ENCODE measurements around the gene ZMIZ1.

Gene ZMIZ1

DNA sequence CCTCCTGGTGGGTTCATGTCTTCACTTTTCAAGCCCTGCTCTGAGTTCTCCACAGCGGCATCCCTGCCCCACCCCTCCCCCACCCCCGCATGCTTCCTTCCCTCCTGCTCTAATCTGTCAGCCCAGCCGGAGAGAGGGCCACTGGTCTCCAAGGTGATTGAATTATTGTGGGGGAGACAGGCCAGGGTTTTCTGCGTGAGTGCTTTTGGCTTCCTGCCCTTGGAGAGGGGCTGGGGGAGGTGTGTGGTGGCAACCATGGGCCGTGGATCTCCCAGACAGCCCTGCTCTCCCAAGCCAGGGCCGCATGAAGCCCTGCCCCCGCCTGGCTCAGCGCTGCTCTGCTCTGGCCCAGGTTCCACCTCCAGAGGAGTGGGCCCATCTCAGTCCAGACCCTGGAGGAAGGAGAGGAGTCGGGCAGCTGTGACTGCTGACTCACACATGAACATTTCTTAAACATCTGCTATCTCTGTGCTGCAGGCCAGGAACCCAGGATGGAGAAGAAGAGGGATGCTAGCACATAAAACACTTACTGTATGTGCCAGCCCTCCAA lies 109.9 kb downstream of the ZMIZ1 start:
- no peak for DNase-seq

DNA sequence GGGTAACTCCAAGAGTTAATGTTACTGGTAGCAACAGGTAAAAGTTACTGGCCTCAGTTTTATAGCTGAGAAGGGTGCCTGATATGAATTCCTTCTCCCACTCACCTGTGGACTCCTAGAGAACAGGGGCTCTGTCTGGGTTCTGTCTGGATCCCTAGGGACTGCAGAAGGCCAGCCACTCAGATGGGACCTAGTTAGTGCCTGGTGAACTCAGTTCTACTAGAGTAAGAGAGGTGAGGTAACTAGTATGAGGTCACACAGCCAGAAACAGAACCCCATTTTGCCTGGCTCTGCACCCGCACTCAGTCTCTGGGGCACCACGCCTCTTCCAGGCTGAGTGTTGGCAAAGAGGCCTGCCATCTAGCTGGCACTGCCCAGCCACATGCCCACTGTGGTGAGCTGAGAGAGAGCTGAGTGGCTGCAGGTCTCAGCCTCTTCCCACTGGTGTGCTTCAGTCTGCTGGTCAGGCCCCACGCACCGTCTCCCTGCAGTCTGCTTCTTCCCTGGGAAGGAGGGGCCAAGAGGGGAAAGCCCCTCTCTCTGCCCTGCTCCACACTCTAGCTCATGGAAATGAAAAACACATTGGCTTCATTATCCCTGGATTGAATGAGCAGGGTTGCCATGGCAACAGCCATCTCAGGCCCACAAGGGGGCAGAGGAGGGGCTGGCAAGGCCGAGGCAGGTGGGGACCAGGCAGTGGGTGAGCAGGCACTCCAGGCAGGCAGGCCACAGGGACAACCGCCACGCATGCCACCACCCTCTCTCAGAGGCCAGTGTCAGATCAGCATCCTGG lies 110.6 kb downstream of the ZMIZ1 start:
- no peak for DNase-seq

DNA sequence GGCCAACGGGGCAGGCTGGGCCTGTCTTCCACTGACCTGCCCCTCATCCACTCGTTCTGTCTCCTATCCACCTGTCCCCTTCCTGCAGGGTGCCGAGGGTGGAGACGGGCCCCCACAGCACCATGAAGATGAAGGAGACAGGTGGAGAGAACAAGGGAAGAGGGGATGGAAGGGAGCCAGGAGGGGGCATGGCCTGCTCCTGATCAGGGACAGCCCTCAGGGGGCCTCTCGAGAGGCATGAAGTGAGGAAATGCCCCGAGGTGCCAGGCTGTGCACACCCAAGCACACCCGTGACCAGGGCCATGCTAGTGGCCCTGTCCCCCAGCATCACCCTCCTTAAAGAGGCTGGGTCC lies 111.2 kb downstream of the ZMIZ1 start:
- no peak for DNase-seq

- DNase-seq = peak; percentile 18
Measured at GRCh38 chr10:79180414-79181221, 111.9 kb downstream of the ZMIZ1 start.

DNA sequence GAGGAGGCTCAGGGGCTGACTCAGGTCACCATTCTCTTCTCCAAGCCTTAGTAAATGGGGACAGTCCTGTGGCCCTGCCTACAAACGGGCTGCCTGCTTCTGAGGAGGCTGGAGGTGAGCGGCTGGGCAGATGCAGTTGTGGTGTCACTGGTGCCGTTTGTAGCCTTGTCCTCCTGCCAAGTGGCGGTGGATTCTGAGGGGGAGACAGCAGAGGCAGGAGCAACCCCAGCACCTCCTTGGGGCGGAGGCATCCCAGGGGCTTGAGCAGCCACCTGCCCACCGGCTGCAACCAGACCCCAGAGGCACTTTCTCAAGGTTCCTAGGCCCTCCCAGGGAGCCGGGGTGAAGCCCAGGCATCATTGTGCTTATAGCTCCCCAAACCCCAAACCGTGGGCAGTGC lies 112.5 kb downstream of the ZMIZ1 start:
- DNase-seq = no peak

GRCh38 chr10:79181698-79182521 lies 113.1 kb downstream of the ZMIZ1 start:
- no peak for DNase-seq

GRCh38 chr10:79182781-79183467 lies 114.2 kb downstream of the ZMIZ1 start:
- no peak for DNase-seq

DNA sequence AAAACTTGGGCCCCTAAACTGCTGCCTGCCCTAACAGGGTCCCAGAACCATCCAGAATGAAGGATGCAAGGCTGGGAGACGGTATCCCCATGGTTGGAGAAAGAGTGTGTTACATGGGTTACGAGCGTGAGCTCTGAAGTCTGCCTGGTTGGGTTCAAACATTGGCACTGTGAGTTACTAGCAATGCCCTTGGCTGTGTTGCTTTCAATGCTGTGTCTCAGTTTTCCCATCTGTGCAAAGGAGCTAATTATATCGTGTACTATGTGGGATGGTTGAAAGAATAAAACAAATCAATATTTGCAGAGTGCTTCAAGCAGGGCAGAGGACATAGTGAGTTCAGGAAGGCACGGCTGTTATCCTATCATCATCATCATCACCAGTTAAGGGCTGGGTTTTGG lies 114.7 kb downstream of the ZMIZ1 start:
- DNase-seq = no peak

DNA sequence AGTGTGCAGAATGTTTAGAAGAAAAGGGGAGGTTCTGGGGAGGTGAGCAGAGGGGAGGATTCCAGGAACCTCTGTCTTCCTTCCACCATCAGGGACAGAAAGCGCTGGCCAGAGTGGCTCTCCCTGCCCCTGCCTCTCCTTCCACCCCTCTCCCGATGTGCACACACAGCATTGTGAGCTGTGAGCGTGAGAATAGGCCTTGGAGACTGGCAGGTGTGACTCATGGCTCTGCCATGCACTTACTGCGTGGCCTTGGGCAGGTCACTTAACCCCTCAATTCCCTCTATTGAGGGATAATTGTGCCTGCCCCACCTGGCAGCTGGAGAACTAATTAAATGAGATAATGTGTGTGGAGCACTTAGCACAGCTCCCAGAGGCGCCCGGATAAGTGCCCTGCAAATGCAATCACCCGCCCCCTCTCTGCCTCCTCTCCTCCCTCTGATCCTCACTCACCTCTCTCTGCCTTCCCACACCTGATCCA lies 115.4 kb downstream of the ZMIZ1 start:
- DNase-seq = no peak

DNA sequence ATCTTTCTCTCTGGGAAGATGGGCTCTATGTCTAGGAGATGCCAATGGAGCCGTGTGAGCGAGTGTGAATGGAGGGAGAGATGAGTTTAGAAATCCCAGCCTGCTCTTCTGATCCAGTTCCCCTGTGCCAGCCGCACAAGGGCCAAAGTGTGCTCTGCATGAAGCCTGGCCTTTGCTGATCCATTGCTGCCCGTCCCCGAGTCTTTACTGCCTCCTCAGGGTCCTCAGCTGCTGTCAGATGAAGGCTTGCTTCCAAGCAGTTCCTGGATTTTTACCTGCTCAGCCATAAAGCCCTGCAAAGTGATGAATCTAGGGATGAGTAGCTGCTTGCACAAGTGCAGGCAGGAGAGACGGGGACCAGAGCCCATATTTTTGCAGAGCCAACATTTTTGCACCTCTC lies 115.9 kb downstream of the ZMIZ1 start:
- no peak for DNase-seq

DNA sequence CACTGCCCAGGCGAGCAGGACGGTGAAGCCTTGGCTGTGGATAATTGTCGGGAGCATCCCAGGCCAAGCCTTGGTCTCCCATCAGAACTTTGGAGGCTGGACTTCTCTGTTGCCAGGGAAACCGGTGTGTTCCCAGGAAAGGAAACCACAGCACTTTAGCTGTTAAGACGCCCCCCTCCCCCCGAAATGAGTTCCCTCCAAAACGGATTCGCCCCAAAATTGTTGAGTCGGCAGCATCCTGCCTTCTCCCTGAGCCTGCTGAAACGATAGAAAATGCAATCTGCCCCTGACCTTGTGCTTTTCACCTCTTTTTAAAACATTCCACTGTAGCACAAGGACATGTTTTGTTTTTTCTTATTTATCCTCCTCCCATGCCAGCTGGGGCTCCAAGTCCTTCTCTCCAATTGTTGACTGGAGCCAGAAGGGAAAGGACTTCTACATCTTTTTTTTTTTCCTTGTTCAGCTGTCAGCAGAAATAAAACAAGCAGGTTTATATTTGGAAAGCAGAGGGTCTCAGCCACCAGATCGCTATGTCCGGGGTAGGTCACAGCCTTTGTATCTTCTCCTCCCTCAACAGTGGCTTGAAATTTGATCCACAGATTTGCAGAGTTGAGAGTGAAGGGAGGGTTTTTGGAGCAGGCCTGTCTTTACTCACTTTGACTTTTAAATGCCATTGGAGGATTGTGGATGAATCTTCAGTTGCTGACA lies 116.5 kb downstream of the ZMIZ1 start:
- DNase-seq = no peak

DNA sequence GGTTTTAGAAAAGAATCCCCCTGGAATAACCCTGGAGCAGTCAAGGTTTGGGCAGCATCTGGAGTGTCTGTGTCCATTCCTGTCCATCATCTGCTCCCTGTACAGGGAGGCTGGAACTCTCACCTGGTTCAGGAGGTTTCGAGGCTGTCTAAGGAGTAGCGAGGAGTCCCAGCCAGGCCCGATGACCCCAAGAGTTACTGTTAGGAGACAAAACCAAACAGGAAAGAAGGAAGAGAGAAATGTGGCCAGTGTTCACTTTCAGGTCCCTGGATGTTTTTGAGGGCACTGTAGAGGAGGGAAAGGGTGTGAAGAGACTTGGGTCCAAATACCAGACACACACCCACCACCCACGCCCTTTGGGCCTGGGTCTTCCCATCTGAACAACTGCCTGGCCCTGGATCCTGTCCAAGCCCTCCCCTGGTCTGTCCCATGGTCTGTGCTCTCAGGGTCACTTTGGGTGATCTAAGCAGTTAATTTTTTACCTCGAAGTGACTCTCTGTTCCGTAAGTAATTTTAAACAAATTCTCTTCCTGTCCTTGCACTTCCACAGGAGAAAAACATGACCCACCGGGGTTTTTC lies 117.1 kb downstream of the ZMIZ1 start:
- no peak for DNase-seq

GRCh38 chr10:79186486-79187120 lies 117.8 kb downstream of the ZMIZ1 start:
- no peak for DNase-seq

GRCh38 chr10:79187121-79187940 lies 118.6 kb downstream of the ZMIZ1 start:
- DNase-seq = peak; percentile 39

DNA sequence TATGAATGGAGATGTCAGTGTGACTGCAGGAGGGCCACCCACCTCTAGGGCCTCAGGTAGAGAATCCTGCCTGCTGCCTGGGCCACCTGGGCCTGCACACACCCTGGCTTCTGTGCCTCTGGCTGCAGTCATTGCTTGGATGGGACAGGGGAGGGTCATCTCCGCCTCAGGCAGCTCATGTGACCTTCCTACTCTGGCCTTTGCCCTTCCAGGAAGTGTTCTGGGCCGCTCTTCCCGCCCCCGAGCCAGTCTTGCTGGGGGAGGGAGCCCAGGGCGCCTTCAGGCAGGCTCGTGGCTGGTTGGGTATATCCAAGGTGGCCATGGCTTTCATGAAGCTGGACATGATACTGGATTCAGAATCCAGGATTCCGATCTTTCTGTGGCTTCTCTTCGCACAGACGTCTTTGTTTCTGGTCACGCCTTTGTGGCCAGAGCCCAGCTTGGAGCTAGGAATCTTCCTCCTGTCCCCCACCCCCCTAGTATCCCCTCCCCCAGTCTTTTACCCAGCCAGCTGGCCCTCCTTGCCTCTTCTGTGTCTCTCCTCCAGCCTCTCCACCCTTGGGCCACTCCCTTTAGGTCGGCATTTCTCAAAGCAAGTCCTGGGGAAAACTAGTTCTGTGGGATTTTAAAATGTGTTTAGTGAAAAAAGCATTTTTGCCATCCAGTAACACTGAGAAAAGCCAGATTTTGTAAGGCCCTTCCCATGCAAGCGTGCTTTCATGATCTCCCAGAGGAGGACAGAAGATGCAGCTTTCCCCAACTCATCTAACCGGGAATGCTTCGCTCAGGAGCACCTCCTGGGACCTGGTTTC lies 119.6 kb downstream of the ZMIZ1 start:
- DNase-seq = no peak

DNA sequence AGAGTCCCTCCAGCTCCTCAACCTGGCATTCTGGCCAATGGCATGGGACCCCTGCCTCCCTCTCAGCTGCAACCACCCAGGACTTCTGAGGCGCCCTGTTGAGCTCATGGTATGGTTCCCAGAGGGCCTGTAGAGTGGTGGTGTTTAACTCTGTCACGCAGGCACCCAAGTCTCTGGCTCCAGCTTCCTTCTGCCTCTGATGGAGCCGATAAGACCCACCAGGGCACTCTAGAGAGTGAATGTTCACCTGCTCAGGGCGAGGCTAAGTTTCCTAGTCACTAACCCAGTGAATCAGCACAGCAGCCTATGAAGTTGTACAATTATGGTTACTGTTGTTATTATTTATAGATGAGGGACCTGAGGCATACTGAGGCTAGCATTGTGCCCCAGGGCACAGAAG lies 120.4 kb downstream of the ZMIZ1 start:
- no peak for DNase-seq

DNA sequence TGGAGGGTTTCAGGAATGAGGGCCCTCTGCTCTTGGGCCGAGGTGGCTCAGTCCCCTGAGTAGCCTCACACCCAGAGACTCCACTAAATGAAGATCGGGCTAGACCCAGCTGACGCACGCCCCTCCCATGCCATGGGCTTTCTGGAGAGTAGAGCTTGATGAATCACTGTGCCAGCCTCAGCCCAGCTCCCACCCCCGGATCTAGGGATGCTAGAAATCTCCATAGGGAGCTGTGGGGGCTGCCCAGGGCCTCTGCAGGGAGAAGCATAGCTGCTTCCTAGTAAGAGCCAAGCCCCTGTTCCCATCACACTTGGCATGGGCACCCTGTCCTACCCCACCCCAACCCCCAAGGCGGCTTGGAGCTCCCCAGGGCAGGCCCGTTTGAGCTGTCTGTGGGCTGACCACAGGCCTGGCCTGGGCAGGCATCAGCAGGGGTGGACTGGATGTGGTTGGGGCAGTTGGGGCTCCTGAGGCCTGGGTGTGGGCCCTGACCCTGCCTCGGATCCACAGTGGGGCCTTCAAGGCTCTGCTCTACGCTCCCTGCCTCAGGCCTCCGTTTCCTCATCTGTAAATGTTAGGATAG lies 121.2 kb downstream of the ZMIZ1 start:
- no peak for DNase-seq

GRCh38 chr10:79190740-79191261 lies 122.0 kb downstream of the ZMIZ1 start:
- DNase-seq = no peak
